Effector CD8-positive, alpha-beta T cell (primary cell): ENCODE data around the gene ONECUT1.

Experiments
- DNase-seq: peaks from one replicate; lab custom pipeline; 2025; lab: John Stamatoyannopoulos, UW

The ONECUT1 gene

GRCh38 chr15:52797625-52798501 is 7.7 kb upstream of the ONECUT1 start:
- no peak for DNase-seq

- no peak for DNase-seq
Measured at GRCh38 chr15:52796753-52797520, 6.8 kb upstream of the ONECUT1 start.

- no peak for DNase-seq
Measured at GRCh38 chr15:52796228-52796521, 6.0 kb upstream of the ONECUT1 start.

- no peak for DNase-seq
Measured at GRCh38 chr15:52795464-52796227, 5.5 kb upstream of the ONECUT1 start.

- no peak for DNase-seq
Measured at GRCh38 chr15:52794665-52795463, 4.7 kb upstream of the ONECUT1 start.

- no peak for DNase-seq
Measured at GRCh38 chr15:52791776-52792175, 1.6 kb upstream of the ONECUT1 start.

- DNase-seq, result no peak
Measured at GRCh38 chr15:52790941-52791751, 1.0 kb upstream of the ONECUT1 start.

GRCh38 chr15:52789601-52790168 is 451 bp downstream of the ONECUT1 start:
- no peak for DNase-seq

- DNase-seq, result no peak
Measured at GRCh38 chr15:52789008-52789600, 1.0 kb downstream of the ONECUT1 start.

- no peak for DNase-seq
Measured at GRCh38 chr15:52788099-52788986, 1.8 kb downstream of the ONECUT1 start.

GRCh38 chr15:52787549-52788098 is 2.5 kb downstream of the ONECUT1 start:
- no peak for DNase-seq

- no peak for DNase-seq
Measured at GRCh38 chr15:52787123-52787503, 3.0 kb downstream of the ONECUT1 start.

GRCh38 chr15:52786436-52787122 is 3.6 kb downstream of the ONECUT1 start:
- no peak for DNase-seq

- no peak for DNase-seq
Measured at GRCh38 chr15:52785672-52786406, 4.3 kb downstream of the ONECUT1 start.

GRCh38 chr15:52784799-52785671 is 5.1 kb downstream of the ONECUT1 start:
- DNase-seq, result no peak
